B cell (primary cell): ENCODE data around the gene COL4A3. TPM values are rescaled to one million over a fixed set of nuclear protein-coding genes. Genes with fewer than 3 reads are reported as not detected.

Experiments
- ATAC-seq: fragments of 200-7000 bp; cut with Tn5 transposase; one replicate; pipeline ENCODE4 v1.10.0; 2021; ENCODE audit warnings: low read depth, mild to moderate bottlenecking, moderate number of reproducible peaks, moderate library complexity
- CTCF ChIA-PET: fragments of 350-600 bp; sonication (Branson Sonifier 250); formaldehyde crosslinking; loops from one replicate; lab custom pipeline; 2021; ENCODE audit warnings: antibody characterized with exemption, inconsistent platforms; lab: Charles Lee
- POLR2A ChIA-PET: fragments of 350-600 bp; sonication (Branson Sonifier 250); formaldehyde crosslinking; loops from one replicate; lab custom pipeline; 2021; ENCODE audit warnings: antibody characterized with exemption; lab: Charles Lee
- DNase-seq: peaks from one replicate; pipeline ENCODE4 v3.0.0; 2013
- H2AFZ ChIP-seq: 2 replicates; pipeline ENCODE4 v1.6.1; 2012; ENCODE audit warnings: mild to moderate bottlenecking, low read depth, low read length; ENCODE audit not compliant: insufficient read depth, poor library complexity, severe bottlenecking
- H3K27ac ChIP-seq, 2 donors: 1 replicate in 1 of 2; 2 replicates in 1 of 2; pipeline ENCODE4 v1.5.1; 2012 to 2013; ENCODE audit warnings: low read length in 2 of 2, mild to moderate bottlenecking in 2 of 2, moderate library complexity in 1 of 2
- H3K27me3 ChIP-seq, 4 experiments: fragments of 200-600 bp in 1 of 4; sonication (generic) in 1 of 4; replicated peaks in 1 of 4; 1 replicate in 2 of 4; 2 replicates in 2 of 4; pipeline versions ENCODE4 v1.6.1 to v1.7.0; 2013 to 2016; ENCODE audit warnings: low read length in 3 of 4, mild to moderate bottlenecking in 2 of 4, mixed read lengths in 1 of 4, moderate library complexity in 1 of 4; ENCODE audit not compliant: insufficient read depth in 4 of 4, control insufficient read depth in 3 of 4; ENCODE audit errors: control extremely low read depth in 1 of 4
- H3K36me3 ChIP-seq, 2 experiments: replicated peaks in 1 of 2; 1 replicate in 1 of 2; 2 replicates in 1 of 2; pipeline versions ENCODE4 v1.6.1 to v1.7.1; 2013; ENCODE audit warnings: low read length in 1 of 2; ENCODE audit not compliant: insufficient read depth in 2 of 2, control insufficient read depth in 1 of 2; ENCODE audit errors: control extremely low read depth in 1 of 2, extremely low read depth in 1 of 2
- H3K4me1 ChIP-seq, 2 donors: fragments of 200-600 bp in 1 of 2; sonication (generic) in 1 of 2; 1 replicate in 1 of 2; 2 replicates in 1 of 2; pipeline versions ENCODE4 v1.5.1 to v1.6.1; 2013 to 2017; ENCODE audit warnings: low read length in 2 of 2; ENCODE audit not compliant: control insufficient read depth in 2 of 2, insufficient read depth in 2 of 2
- H3K4me2 ChIP-seq: replicated peaks from 2 replicates; pipeline ENCODE3; 2012; ENCODE audit warnings: mild to moderate bottlenecking, low read depth, low read length; ENCODE audit not compliant: poor library complexity, severe bottlenecking
- H3K4me3 ChIP-seq, 5 experiments: fragments of 200-600 bp in 1 of 5; sonication (generic) in 1 of 5; 1 replicate in 3 of 5; 2 replicates in 2 of 5; pipeline versions ENCODE4 v1.5.1 to v1.7.0; 2011 to 2016; ENCODE audit warnings: low read length in 4 of 5, mild to moderate bottlenecking in 4 of 5, low read depth in 2 of 5, control low read depth in 1 of 5, moderate library complexity in 1 of 5; ENCODE audit not compliant: insufficient read depth in 1 of 5; ENCODE audit errors: control extremely low read depth in 1 of 5, extremely low read depth in 1 of 5
- H3K79me2 ChIP-seq: fragments of 200-600 bp; sonication (generic); one replicate; pipeline ENCODE4 v1.6.0; 2016; ENCODE audit warnings: low read length; ENCODE audit not compliant: control insufficient read depth, insufficient read depth
- H3K9ac ChIP-seq: fragments of 200-600 bp; sonication (generic); 2 replicates; pipeline ENCODE4 v1.6.1; 2017; ENCODE audit warnings: mild to moderate bottlenecking, low read length, moderate library complexity
- H3K9me3 ChIP-seq, 3 donors: one replicate each; pipeline versions ENCODE4 v1.6.1 to v1.7.1; 2013; ENCODE audit warnings: low read length in 2 of 3; ENCODE audit not compliant: control insufficient read depth in 2 of 3, insufficient read depth in 1 of 3; ENCODE audit errors: control extremely low read depth in 1 of 3
- H4K20me1 ChIP-seq: 2 replicates; pipeline ENCODE4 v1.6.0; 2012; ENCODE audit warnings: mild to moderate bottlenecking, low read length; ENCODE audit not compliant: insufficient read depth, control insufficient read depth, poor library complexity, severe bottlenecking
- H3K27ac Mint-ChIP-seq: one replicate; pipeline ENCODE4 v1.8.0; 2021; ENCODE audit warnings: mixed read lengths
- H3K27me3 Mint-ChIP-seq: one replicate; pipeline ENCODE4 v1.8.0; 2021; ENCODE audit warnings: mixed read lengths
- H3K4me1 Mint-ChIP-seq: one replicate; pipeline ENCODE4 v1.8.0; 2021; ENCODE audit warnings: mixed read lengths
- H3K4me3 Mint-ChIP-seq: one replicate; pipeline ENCODE4 v1.8.0; 2021; ENCODE audit warnings: mixed read lengths
- H3K9me3 Mint-ChIP-seq: one replicate; pipeline ENCODE4 v1.8.0; 2022; ENCODE audit warnings: mixed read lengths; ENCODE audit not compliant: insufficient read depth
- CTCF ChIP-seq: fragments of 200-600 bp; IDR thresholded peaks from one replicate; pipeline ENCODE4 v1.8.0; 2022; ENCODE audit warnings: antibody characterized with exemption, mild to moderate bottlenecking
- EZH2 ChIP-seq: IDR thresholded peaks from 2 replicates; pipeline ENCODE4 v1.6.1; 2012; ENCODE audit warnings: borderline replicate concordance, low read depth, mild to moderate bottlenecking, moderate library complexity, low read length; ENCODE audit not compliant: insufficient read depth, poor library complexity, severe bottlenecking
- WGBS: methylation state at CpG from one replicate; pipeline ENCODE4 v1.1.5; 2013; ENCODE audit warnings: missing lambda C conversion rate; ENCODE audit not compliant: insufficient coverage; 5-methylcytosine and 5-hydroxymethylcytosine counted together
- intact Hi-C: fragments of 100-400 bp; cut with micrococcal nuclease; formaldehyde crosslinking; loops from one replicate; pipeline ENCODE4 v1.10.0; 2022
- polyA plus RNA-seq: library from polyadenylated mRNA; depleted of rRNA; stranded (reverse); fragments of >200 nt; gene quantifications from 2 replicates; pipeline ENCODE4 v1.2.3, GENCODE V29; 2012
- total RNA-seq, 2 donors: library from RNA; stranded (reverse); fragments of 120-200 nt in 1 of 2; gene quantifications; 1 replicate in 1 of 2; 2 replicates in 1 of 2; pipeline versions ENCODE4 v1.2.3 to v1.2.4, GENCODE V29; 2013 to 2022

The COL4A3 gene
- total and polyA plus RNA-seq, 2 donors (not counting 1 experiment from before 2014, with no cell fraction given): 33.4 to 45.9 TPM

DNA sequence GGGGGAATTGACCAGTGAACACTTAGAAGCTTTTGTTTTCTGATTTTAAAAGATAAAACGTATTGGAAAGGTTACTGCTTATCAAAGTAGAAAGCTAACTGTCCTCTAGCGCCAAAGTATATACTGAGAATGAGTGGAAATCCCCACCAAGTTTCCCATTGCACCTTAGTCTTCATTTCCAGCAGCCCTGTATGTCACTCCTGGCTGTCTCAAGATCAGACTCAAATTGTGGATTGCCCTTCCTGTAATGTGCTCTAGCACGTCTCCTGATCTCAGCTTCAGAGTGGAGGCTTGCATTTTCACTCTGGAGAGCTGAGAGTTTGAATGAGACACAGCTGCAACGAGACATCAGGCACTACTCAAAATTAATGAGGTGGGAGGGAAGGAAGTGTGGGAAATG is 187.2 kb downstream of the COL4A3 start:
- no peaks in the 10 kb centered on the region for H3K4me1 ChIP-seq
- ChIA-PET CTCF (no interaction called here), POLR2A (no interaction called here)
- H2AFZ ChIP-seq: no peak overlapping the region
- no peak overlapping the region for H3K4me2 ChIP-seq
- DNase-seq (no peak), ATAC-seq (no peak)
- H3K9me3 Mint-ChIP-seq: no peaks in the 10 kb centered on the region
- intact Hi-C loops: no loop called here
- H3K27me3 ChIP-seq: no peaks in the 10 kb centered on the region
- no peaks in the 10 kb centered on the region for H3K79me2 ChIP-seq
- H3K27me3 Mint-ChIP-seq: no peaks in the 10 kb centered on the region
- H3K27ac Mint-ChIP-seq: no peak overlapping the region
- peaks cover 9 to 31% of the 10 kb centered on the region in 2 experiments for H3K36me3 ChIP-seq
- H4K20me1 ChIP-seq: no peaks in the 10 kb centered on the region
- TF ChIP-seq EZH2: no peak
- H3K27ac ChIP-seq: no peak overlapping the region
- H3K4me3 ChIP-seq: no peak overlapping the region
- H3K4me1 Mint-ChIP-seq: no peaks in the 10 kb centered on the region
- H3K4me3 Mint-ChIP-seq: no peak overlapping the region
- 52% methylated on average over 2 of the region's 4 CpGs for whole genome bisulfite sequencing
- no peak overlapping the region for H3K9ac ChIP-seq
- H3K9me3 ChIP-seq: no peaks in the 10 kb centered on the region

- WGBS: 100% methylated on average over 2 of the region's 5 CpGs
- H2AFZ ChIP-seq: no peak overlapping the region
- no peak overlapping the region for H3K27ac ChIP-seq
- no peaks in the 10 kb centered on the region for H4K20me1 ChIP-seq
- intact Hi-C loops: no loop called here
- H3K9ac ChIP-seq: no peak overlapping the region
- CTCF ChIA-PET: interaction anchor here (2.0 kb wide), 1 partner anchor 405 kb away, joined by 8 read pairs; no protein-coding TSS in a partner anchor
- peaks cover 4% of the 10 kb centered on the region in 2 donors for H3K4me1 ChIP-seq
- Mint-ChIP-seq H3K27me3 (no peaks in the 10 kb centered on the region), H3K9me3 (no peaks in the 10 kb centered on the region), H3K4me1 (peaks cover 6% of the 10 kb centered on the region), H3K4me3 (no peak overlapping the region), H3K27ac (peak overlapping the region; percentile 6)
- DNase-seq: no peak
- H3K36me3 ChIP-seq: peaks cover 0 to 31% of the 10 kb centered on the region in 2 experiments
- H3K9me3 ChIP-seq: no peaks in the 10 kb centered on the region
- no peaks in the 10 kb centered on the region for H3K79me2 ChIP-seq
- POLR2A ChIA-PET: no interaction called here
- no peak for ATAC-seq
- TF ChIP-seq EZH2 (no peak), CTCF (no peak)
- no peaks in the 10 kb centered on the region for H3K27me3 ChIP-seq
- no peak overlapping the region for H3K4me2 ChIP-seq
- no peak overlapping the region for H3K4me3 ChIP-seq
These were observed 195.9 kb downstream of the COL4A3 start for GRCh38 chr2:227360351-227360750.
